HepG2 (cell line): ENCODE results near the gene C16orf78. TPM values are rescaled to one million over a fixed set of nuclear protein-coding genes. Genes with fewer than 3 reads are reported as not detected.

Source experiments
- ATAC-seq: fragments of 200-7000 bp; cut with Tn5 transposase; 3 replicates; pipeline ENCODE4 v1.9.1; 2020; ENCODE audit warnings: mild to moderate bottlenecking, moderate library complexity
- BruUV-seq: library from RNA; stranded (reverse); fragments of 400-500 nt; replicated peaks from 2 replicates; lab custom pipeline; 2021; lab: Mats Ljungman, UMichigan
- CTCF ChIA-PET: fragments of 300-600 bp; formaldehyde crosslinking; extraction: SDS; loops from one replicate; lab custom pipeline; 2021; ENCODE audit warnings: low total read pairs, inconsistent platforms, low intra/inter-chr PET ratio; lab: Yijun Ruan, JAX
- POLR2A ChIA-PET: fragments of 350-600 bp; sonication (Branson Sonifier 250); formaldehyde crosslinking; loops from one replicate; lab custom pipeline; 2020; ENCODE audit warnings: antibody characterized with exemption, inconsistent platforms; lab: Yijun Ruan, JAX
- DNase-seq: peaks from one replicate; pipeline ENCODE4 v3.0.0-alpha.2; 2015; ENCODE audit warnings: low spot score
- FAIRE-seq: peaks from 3 replicates; lab custom pipeline; 2011; peaks lifted over from hg19 to GRCh38; lab: Jason Lieb, UNC
- H2AFZ ChIP-seq: one replicate; pipeline ENCODE4 v1.6.1; 2011; ENCODE audit warnings: low read length, inconsistent platforms
- H3K27ac ChIP-seq: fragments of 300-600 bp; 3 replicates; pipeline ENCODE4 v1.8.0; 2011; ENCODE audit warnings: mixed run types, mild to moderate bottlenecking, mixed read lengths, low read length, inconsistent platforms; ENCODE audit not compliant: insufficient read depth; ENCODE audit errors: extremely low read length
- H3K27me3 ChIP-seq, 2 experiments: fragments of 200-600 bp in 1 of 2; 2 replicates in 1 of 2; 3 replicates in 1 of 2; pipeline versions ENCODE4 v1.6.0 to v1.8.0; 2011; ENCODE audit warnings: low read length in 2 of 2, mild to moderate bottlenecking in 2 of 2, moderate library complexity in 2 of 2, inconsistent platforms in 1 of 2; ENCODE audit not compliant: insufficient read depth in 2 of 2, control insufficient read depth in 1 of 2
- H3K36me3 ChIP-seq, 2 experiments: fragments of 200-600 bp in 1 of 2; replicated peaks in 1 of 2; 2 replicates in 1 of 2; 3 replicates in 1 of 2; pipeline versions ENCODE4 v1.5.1 to v1.8.0; 2011; ENCODE audit warnings: low read length in 2 of 2, inconsistent platforms in 1 of 2; ENCODE audit not compliant: insufficient read depth in 2 of 2, control insufficient read depth in 1 of 2
- H3K4me1 ChIP-seq: 2 replicates; pipeline ENCODE4 v1.5.1; 2012; ENCODE audit warnings: low read length, inconsistent platforms; ENCODE audit not compliant: insufficient read depth
- H3K4me2 ChIP-seq: 2 replicates; pipeline ENCODE4 v1.6.0; 2011; ENCODE audit warnings: low read depth, low read length, inconsistent platforms
- H3K4me3 ChIP-seq, 3 experiments: fragments of 200-600 bp in 1 of 3; sonication (generic), shearing (Covaris generic) in 1 of 3; replicated peaks in 1 of 3; 2 replicates each; pipeline ENCODE4 v1.5.1; 2011 to 2016; ENCODE audit warnings: low read length in 3 of 3, inconsistent platforms in 2 of 3, low read depth in 2 of 3, mild to moderate bottlenecking in 2 of 3, control low read depth in 1 of 3, mixed read lengths in 1 of 3; ENCODE audit not compliant: insufficient read depth in 1 of 3
- H3K79me2 ChIP-seq: one replicate; pipeline ENCODE4 v1.6.1; 2011; ENCODE audit warnings: low read length, inconsistent platforms; ENCODE audit not compliant: insufficient read depth
- H3K9ac ChIP-seq: 2 replicates; pipeline ENCODE4 v1.6.0; 2011; ENCODE audit warnings: mild to moderate bottlenecking, low read depth, low read length, inconsistent platforms; ENCODE audit not compliant: insufficient read depth
- H3K9me3 ChIP-seq: 2 replicates; pipeline ENCODE4 v1.5.1; 2012; ENCODE audit warnings: mild to moderate bottlenecking, low read length
- H4K20me1 ChIP-seq: 2 replicates; pipeline ENCODE4 v1.6.0; 2011; ENCODE audit warnings: inconsistent platforms, mild to moderate bottlenecking, low read length, moderate library complexity; ENCODE audit not compliant: insufficient read depth
- ARID2 ChIP-seq: sonication (generic); formaldehyde crosslinking; IDR thresholded peaks from 2 replicates; pipeline ENCODE4 v1.8.1; 2022; ENCODE audit warnings: mild to moderate bottlenecking, missing genetic modification reagents, borderline replicate concordance
- FOXA3 ChIP-seq: IDR thresholded peaks from 2 replicates; pipeline ENCODE4 v1.6.1; 2016; ENCODE audit warnings: missing genetic modification reagents, missing compliant biosample characterization
- FOXM1 ChIP-seq: sonication (generic); formaldehyde crosslinking; IDR thresholded peaks from 2 replicates; pipeline ENCODE4 v1.5.0; 2020; ENCODE audit warnings: missing genetic modification reagents
- GATAD2A ChIP-seq: IDR thresholded peaks from 2 replicates; pipeline ENCODE4 v1.6.1; 2016
- HBP1 ChIP-seq: IDR thresholded peaks from 2 replicates; pipeline ENCODE4 v1.6.1; 2016; ENCODE audit warnings: low read depth, control low read depth
- HOXA3 ChIP-seq: sonication (generic); formaldehyde crosslinking; IDR thresholded peaks from 2 replicates; pipeline ENCODE4 v1.5.0; 2020; ENCODE audit warnings: missing genetic modification reagents
- JUN ChIP-seq: sonication (generic); formaldehyde crosslinking; IDR thresholded peaks from 2 replicates; pipeline ENCODE4 v1.4.0; 2020; ENCODE audit warnings: mild to moderate bottlenecking, missing genetic modification reagents
- MED1 ChIP-seq: sonication (generic); formaldehyde crosslinking; IDR thresholded peaks from 2 replicates; pipeline ENCODE4 v1.4.0; 2020; ENCODE audit warnings: missing genetic modification reagents
- MXD4 ChIP-seq: IDR thresholded peaks from 2 replicates; pipeline ENCODE4 v1.6.1; 2016; ENCODE audit warnings: mild to moderate bottlenecking, missing biosample characterization, missing genetic modification reagents
- SALL1 ChIP-seq: sonication (generic); formaldehyde crosslinking; IDR thresholded peaks from 2 replicates; pipeline ENCODE4 v1.8.0; 2022; ENCODE audit warnings: mild to moderate bottlenecking, missing genetic modification reagents
- TOPORS ChIP-seq: sonication (generic); formaldehyde crosslinking; IDR thresholded peaks from 2 replicates; pipeline ENCODE4 v1.8.0; 2023; ENCODE audit warnings: mild to moderate bottlenecking, missing genetic modification reagents
- ZBTB4 ChIP-seq: sonication (generic); formaldehyde crosslinking; IDR thresholded peaks from 2 replicates; pipeline ENCODE4 v1.4.0; 2020; ENCODE audit warnings: missing genetic modification reagents, mild to moderate bottlenecking, borderline replicate concordance
- ZMYM2 ChIP-seq: sonication (generic); formaldehyde crosslinking; IDR thresholded peaks from 2 replicates; pipeline ENCODE4 v1.8.0; 2022; ENCODE audit warnings: mild to moderate bottlenecking, missing genetic modification reagents
- ZNF263 ChIP-seq: sonication (generic); formaldehyde crosslinking; IDR thresholded peaks from 2 replicates; pipeline ENCODE4 v1.4.0; 2020; ENCODE audit warnings: missing genetic modification reagents
- ZNF383 ChIP-seq: sonication (generic); formaldehyde crosslinking; IDR thresholded peaks from 2 replicates; pipeline ENCODE4 v1.4.0; 2020; ENCODE audit warnings: missing genetic modification reagents, mild to moderate bottlenecking, borderline replicate concordance
- ZNF574 ChIP-seq: sonication (generic); formaldehyde crosslinking; IDR thresholded peaks from 2 replicates; pipeline ENCODE4 v1.4.0; 2020; ENCODE audit warnings: missing genetic modification reagents
- ZNF644 ChIP-seq: IDR thresholded peaks from 2 replicates; pipeline ENCODE4 v1.6.1; 2016; ENCODE audit warnings: low read depth
- ZNF674 ChIP-seq: sonication (generic); formaldehyde crosslinking; IDR thresholded peaks from 2 replicates; pipeline ENCODE4 v1.5.0; 2020; ENCODE audit warnings: low read depth, mild to moderate bottlenecking, missing genetic modification reagents
- ZNF724P ChIP-seq: sonication (generic); formaldehyde crosslinking; IDR thresholded peaks from 2 replicates; pipeline ENCODE4 v1.8.0; 2022; ENCODE audit warnings: missing genetic modification reagents, borderline replicate concordance
- WGBS: methylation state at CpG from one replicate; pipeline ENCODE4 v1.1.6; 2017; ENCODE audit warnings: low lambda C conversion rate; 5-methylcytosine and 5-hydroxymethylcytosine counted together
- in situ Hi-C: cut with HindIII; loops from 2 replicates; pipeline ENCODE4 v1.10.0; 2017; ENCODE audit warnings: low pct_unique_long_range_greater_than_20kb; ENCODE audit not compliant: extremely low pct_ligation_motif_present
- intact Hi-C: fragments of 100-400 bp; cut with micrococcal nuclease; formaldehyde crosslinking; loops from one replicate; pipeline ENCODE4 v1.10.0; 2022; ENCODE audit not compliant: unreplicated experiment
- polyA plus RNA-seq, 8 experiments: library from polyadenylated mRNA; depleted of rRNA in 3 of 8; stranded (reverse) in 7 of 8; unstranded in 1 of 8; fragments of >200 nt; fragmentation: Illumina TruSeq in 4 of 8; extraction: Trizol in 4 of 8; gene quantifications; 2 replicates each; pipeline versions ENCODE4 v1.2.1 to v1.2.3, GENCODE V29; 2011 to 2016; ENCODE audit warnings: low read depth in 4 of 8, missing spikeins in 1 of 8, mixed read lengths in 1 of 8; ENCODE audit not compliant: insufficient read depth in 1 of 8
- total RNA-seq, 5 experiments: library from RNA; depleted of rRNA; stranded (reverse); fragments of >200 nt; fragmentation: Illumina TruSeq; extraction: Trizol; gene quantifications; 2 replicates each; pipeline ENCODE4 v1.2.3, GENCODE V29; 2016; ENCODE audit warnings: low read depth in 1 of 5

C16orf78 gene
- total and polyA plus RNA-seq, 2 of the 13 experiments (the other 11 are each of a cell fraction or from before 2014, with no cell fraction given): not detected

- WGBS: 3% methylated on average over 10 of the region's 10 CpGs
- H3K9me3 ChIP-seq: no peaks in the 10 kb centered on the region
- ChIA-PET POLR2A (no interaction called here), CTCF (no interaction called here)
- no peak overlapping the region for H3K9ac ChIP-seq
- DNase-seq (peak; percentile 45), FAIRE-seq (peak; percentile 37), ATAC-seq (peak; percentile 91)
- peaks cover 22% of the 10 kb centered on the region for H3K4me1 ChIP-seq
- 0 out of 2 replicates have a peak overlapping the region, but pooled peaks have one; percentile 8 for H3K4me2 ChIP-seq
- H3K27ac ChIP-seq: no peak overlapping the region
- BruUV-seq: no TSS peak
- H3K79me2 ChIP-seq: no peaks in the 10 kb centered on the region
- no peaks in the 10 kb centered on the region for H3K36me3 ChIP-seq
- H4K20me1 ChIP-seq: no peaks in the 10 kb centered on the region
- intact Hi-C loops: no loop called here
- in situ Hi-C loops: loop anchor here (10.0 kb wide), 1 partner anchor 510 kb away; no protein-coding TSS in a partner anchor
- H2AFZ ChIP-seq: no peak overlapping the region
- peaks cover 0 to 16% of the 10 kb centered on the region in 2 experiments; a peak in 2 of 5 replicates for H3K27me3 ChIP-seq
- no peak overlapping the region for H3K4me3 ChIP-seq
- TF ChIP-seq FOXM1 (CRISPR knock-in tag) (no peak), TOPORS (CRISPR knock-in tag) (no peak), ZMYM2 (0 out of 2 replicates have a peak, but pooled peaks have one; percentile 22), GATAD2A (0 out of 2 replicates have a peak, but pooled peaks have one; percentile 31), MXD4 (CRISPR knock-in tag) (no peak), ZNF674 (no peak), SALL1 (CRISPR knock-in tag) (peak; percentile 51), ZBTB4 (CRISPR knock-in tag) (no peak), ZNF644 (CRISPR knock-in tag) (peak; percentile 55; the same call in 1 of the 2 replicates), MED1 (CRISPR knock-in tag) (0 out of 2 replicates have a peak, but pooled peaks have one; percentile 26), FOXA3 (peak; percentile 46; the same call in 1 of the 2 replicates), ARID2 (CRISPR knock-in tag) (no peak), ZNF724P (CRISPR knock-in tag) (no peak), ZNF263 (CRISPR knock-in tag) (peak; percentile 37; the same call in 1 of the 2 replicates), JUN (CRISPR knock-in tag) (no peak), ZNF383 (CRISPR knock-in tag) (no peak), ZNF574 (CRISPR knock-in tag) (peak; percentile 30; the same call in 1 of the 2 replicates), HBP1 (no peak), HOXA3 (CRISPR knock-in tag) (0 out of 2 replicates have a peak, but pooled peaks have one; percentile 31)
Measured at GRCh38 chr16:49415083-49415482, 41.5 kb downstream of the C16orf78 start.
